ENCODE measurements around the gene KMT2E.
A peak's percentile ranks its signal among the peaks of the same experiment; 100 is the strongest.

The KMT2E gene

DNA sequence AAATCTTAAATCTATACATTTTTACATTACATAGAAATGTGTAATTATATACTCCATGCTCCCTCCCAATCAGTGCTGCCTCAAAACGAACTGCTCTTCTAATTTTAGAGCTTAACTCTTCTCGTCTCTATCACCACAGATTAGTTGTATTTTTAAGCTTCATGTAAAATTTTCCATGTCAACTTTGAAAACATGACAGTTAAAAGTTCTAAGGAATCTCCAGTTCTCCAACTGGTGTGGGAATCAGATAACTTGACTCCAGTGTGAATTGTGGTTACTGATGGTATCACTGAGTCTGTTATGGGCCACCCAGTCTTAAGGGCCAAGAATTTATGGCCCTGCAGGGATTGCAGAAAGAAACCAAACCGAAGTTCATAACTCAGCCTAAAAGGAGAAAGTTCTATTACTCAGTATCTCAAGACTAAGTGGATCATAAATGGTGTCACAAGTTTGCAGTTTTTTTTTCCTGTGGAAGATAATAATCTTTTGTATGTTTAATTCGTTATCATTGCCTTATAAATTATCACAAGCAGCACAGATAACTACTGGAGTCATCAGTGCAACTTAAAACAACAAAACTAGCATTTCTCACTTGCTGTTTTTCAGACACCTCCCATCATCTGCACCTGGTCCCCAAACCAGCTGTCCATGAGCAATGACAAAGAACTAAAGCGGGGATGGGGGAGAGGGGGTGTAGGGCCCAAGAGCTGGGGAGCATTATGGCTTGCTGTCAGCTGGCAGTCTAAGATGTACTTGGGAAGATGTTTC, 31.5 kb upstream of the KMT2E start (continued):
- TF ChIP-seq MYNN (tag by site-specific recombination; IDR thresholded peaks at IDR 0.05; ENCODE audit: borderline replicate concordance) (no peak), ZNF600 (tag by site-specific recombination; IDR thresholded peaks at IDR 0.05) (no peak; the same call in 1 of the 2 replicates), ZNF837 (tag by site-specific recombination; IDR thresholded peaks at IDR 0.05) (no peak), GLIS1 (tag by site-specific recombination; IDR thresholded peaks at IDR 0.05) (peak; percentile 21; the same call in 1 of the 2 replicates), KLF16 (tag by site-specific recombination; IDR thresholded peaks at IDR 0.05) (no peak), KLF7 (tag by site-specific recombination; IDR thresholded peaks at IDR 0.05; ENCODE audit: borderline replicate concordance) (no peak), ZNF521 (tag by site-specific recombination; IDR thresholded peaks at IDR 0.05) (no peak), ZNF221 (tag by site-specific recombination; IDR thresholded peaks at IDR 0.05; ENCODE audit: borderline replicate concordance) (no peak), ZNF624 (tag by site-specific recombination; IDR thresholded peaks at IDR 0.05) (no peak), IKZF3 (tag by site-specific recombination; IDR thresholded peaks at IDR 0.05) (peak; percentile 58), ZNF223 (tag by site-specific recombination; IDR thresholded peaks at IDR 0.05) (no peak), SP2 (tag by site-specific recombination; IDR thresholded peaks at IDR 0.05) (no peak), ZNF292 (tag by site-specific recombination; IDR thresholded peaks at IDR 0.05; ENCODE audit: borderline replicate concordance, low read depth) (no peak), ZNF692 (tag by site-specific recombination; IDR thresholded peaks at IDR 0.05) (no peak), ZBTB21 (tag by site-specific recombination; IDR thresholded peaks at IDR 0.05) (no peak), ZNF324 (tag by site-specific recombination; IDR thresholded peaks at IDR 0.05) (no peak), AEBP2 (tag by site-specific recombination; IDR thresholded peaks at IDR 0.05; ENCODE audit: borderline replicate concordance) (no peak), ZNF174 (tag by site-specific recombination; IDR thresholded peaks at IDR 0.05) (no peak), ZNF121 (tag by site-specific recombination; IDR thresholded peaks at IDR 0.05) (no peak), GLI2 (tag by site-specific recombination; IDR thresholded peaks at IDR 0.05; ENCODE audit: borderline replicate concordance, low read depth) (0 out of 2 replicates have a peak, but pooled peaks have one; percentile 43), OVOL3 (tag by site-specific recombination; IDR thresholded peaks at IDR 0.05) (0 out of 2 replicates have a peak, but pooled peaks have one; percentile 27), ZNF792 (tag by site-specific recombination; IDR thresholded peaks at IDR 0.05) (no peak), GFI1B (tag by site-specific recombination; IDR thresholded peaks at IDR 0.05) (peak; percentile 45; the same call in 1 of the 2 replicates), ZNF112 (tag by site-specific recombination; IDR thresholded peaks at IDR 0.05) (no peak), ZNF354C (tag by site-specific recombination; IDR thresholded peaks at IDR 0.05; ENCODE audit: borderline replicate concordance, low read depth) (no peak), EGR2 (tag by site-specific recombination; IDR thresholded peaks at IDR 0.05; ENCODE audit: low read depth) (no peak)
- TF ChIP-seq, protein P1, sequence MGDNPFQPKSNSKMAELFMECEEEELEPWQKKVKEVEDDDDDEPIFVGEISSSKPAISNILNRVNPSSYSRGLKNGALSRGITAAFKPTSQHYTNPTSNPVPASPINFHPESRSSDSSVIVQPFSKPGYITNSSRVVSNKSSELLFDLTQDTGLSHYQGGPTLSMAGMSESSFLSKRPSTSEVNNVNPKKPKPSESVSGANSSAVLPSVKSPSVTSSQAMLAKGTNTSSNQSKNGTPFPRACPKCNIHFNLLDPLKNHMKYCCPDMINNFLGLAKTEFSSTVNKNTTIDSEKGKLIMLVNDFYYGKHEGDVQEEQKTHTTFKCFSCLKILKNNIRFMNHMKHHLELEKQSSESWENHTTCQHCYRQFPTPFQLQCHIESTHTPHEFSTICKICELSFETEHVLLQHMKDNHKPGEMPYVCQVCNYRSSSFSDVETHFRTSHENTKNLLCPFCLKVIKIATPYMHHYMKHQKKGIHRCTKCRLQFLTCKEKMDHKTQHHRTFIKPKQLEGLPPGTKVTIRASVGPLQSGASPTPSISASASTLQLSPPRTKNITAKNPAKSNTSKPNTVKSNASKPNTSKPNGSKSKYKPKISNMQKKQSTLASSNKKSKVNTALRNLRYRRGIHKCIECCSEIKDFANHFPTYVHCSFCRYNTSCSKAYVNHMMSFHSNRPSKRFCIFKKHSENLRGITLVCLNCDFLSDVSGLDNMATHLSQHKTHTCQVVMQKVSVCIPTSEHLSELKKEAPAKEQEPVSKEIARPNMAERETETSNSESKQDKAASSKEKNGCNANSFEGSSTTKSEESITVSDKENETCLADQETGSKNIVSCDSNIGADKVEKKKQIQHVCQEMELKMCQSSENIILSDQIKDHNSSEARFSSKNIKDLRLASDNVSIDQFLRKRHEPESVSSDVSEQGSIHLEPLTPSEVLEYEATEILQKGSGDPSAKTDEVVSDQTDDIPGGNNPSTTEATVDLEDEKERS (tag by site-specific recombination; IDR thresholded peaks at IDR 0.05), result no peak
- TF ChIP-seq, protein P2, sequence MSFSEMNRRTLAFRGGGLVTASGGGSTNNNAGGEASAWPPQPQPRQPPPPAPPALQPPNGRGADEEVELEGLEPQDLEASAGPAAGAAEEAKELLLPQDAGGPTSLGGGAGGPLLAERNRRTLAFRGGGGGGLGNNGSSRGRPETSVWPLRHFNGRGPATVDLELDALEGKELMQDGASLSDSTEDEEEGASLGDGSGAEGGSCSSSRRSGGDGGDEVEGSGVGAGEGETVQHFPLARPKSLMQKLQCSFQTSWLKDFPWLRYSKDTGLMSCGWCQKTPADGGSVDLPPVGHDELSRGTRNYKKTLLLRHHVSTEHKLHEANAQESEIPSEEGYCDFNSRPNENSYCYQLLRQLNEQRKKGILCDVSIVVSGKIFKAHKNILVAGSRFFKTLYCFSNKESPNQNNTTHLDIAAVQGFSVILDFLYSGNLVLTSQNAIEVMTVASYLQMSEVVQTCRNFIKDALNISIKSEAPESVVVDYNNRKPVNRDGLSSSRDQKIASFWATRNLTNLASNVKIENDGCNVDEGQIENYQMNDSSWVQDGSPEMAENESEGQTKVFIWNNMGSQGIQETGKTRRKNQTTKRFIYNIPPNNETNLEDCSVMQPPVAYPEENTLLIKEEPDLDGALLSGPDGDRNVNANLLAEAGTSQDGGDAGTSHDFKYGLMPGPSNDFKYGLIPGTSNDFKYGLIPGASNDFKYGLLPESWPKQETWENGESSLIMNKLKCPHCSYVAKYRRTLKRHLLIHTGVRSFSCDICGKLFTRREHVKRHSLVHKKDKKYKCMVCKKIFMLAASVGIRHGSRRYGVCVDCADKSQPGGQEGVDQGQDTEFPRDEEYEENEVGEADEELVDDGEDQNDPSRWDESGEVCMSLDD (tag by site-specific recombination; IDR thresholded peaks at IDR 0.05), result no peak
- TF ChIP-seq, protein P3, sequence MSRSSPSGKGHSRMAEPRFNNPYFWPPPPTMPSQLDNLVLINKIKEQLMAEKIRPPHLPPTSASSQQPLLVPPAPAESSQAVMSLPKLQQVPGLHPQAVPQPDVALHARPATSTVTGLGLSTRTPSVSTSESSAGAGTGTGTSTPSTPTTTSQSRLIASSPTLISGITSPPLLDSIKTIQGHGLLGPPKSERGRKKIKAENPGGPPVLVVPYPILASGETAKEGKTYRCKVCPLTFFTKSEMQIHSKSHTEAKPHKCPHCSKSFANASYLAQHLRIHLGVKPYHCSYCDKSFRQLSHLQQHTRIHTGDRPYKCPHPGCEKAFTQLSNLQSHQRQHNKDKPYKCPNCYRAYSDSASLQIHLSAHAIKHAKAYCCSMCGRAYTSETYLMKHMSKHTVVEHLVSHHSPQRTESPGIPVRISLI (tag by site-specific recombination; IDR thresholded peaks at IDR 0.05), result no peak

Measured in HEK293 (cell line).